GM12864 (cell line): Measurements from ENCODE around the gene MATN4.

Source experiments
- DNase-seq: peaks from one replicate; pipeline ENCODE4 v3.0.0-alpha.2; 2011; ENCODE audit warnings: low read depth
- H3K4me3 ChIP-seq: 2 replicates; pipeline ENCODE4 v1.5.1; 2011; ENCODE audit warnings: mild to moderate bottlenecking, low read depth, low read length, control low read depth
- TF ChIP-seq, protein P1 (sequence below): IDR thresholded peaks from 2 replicates; pipeline ENCODE4 v1.5.1; 2011; ENCODE audit warnings: low read depth, mild to moderate bottlenecking, moderate library complexity, low read length, control low read depth, inconsistent platforms; ENCODE audit errors: missing control alignments

The MATN4 gene

DNA sequence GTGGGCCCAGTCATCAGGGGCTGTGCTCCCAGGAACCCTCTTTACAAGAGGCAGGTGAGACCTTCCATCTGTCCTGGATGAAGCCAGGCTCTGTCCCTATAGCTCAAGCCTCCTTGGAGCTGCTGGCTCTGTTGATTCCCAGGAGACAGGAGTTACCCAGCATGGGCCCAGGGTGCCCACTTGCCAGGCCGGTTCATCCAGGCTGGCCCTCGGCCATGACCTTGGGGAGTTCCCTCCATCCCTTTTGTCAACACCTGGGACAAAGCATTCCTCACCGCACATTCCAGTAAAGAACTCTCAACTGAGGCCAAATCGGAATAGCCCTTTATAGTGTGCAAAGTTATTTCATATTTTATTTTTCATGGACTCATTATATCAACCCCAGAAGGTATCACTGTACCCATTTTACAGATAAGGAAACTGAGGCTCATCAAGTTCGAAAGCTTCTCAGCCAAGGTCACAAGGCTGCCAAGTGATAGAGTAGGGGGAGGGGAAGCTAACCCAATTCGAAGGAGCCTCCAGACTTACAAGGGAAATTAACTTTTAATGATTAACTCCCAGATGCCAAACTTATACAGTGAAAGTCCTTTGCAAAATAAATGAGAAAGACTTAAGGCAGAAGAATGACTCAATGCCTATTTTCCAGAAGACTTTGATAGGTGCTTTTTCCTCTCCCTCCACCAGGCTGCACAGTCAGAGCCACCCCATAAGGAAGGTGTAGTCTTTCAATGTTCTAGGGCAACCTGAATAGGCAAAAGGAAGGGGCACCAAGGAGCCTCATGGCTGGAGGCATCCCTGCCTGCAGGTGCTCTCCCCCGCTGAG lies 21.6 kb upstream of the MATN4 start:
- no peak for DNase-seq
- no peak overlapping the region for H3K4me3 ChIP-seq
- TF ChIP-seq, protein P1, sequence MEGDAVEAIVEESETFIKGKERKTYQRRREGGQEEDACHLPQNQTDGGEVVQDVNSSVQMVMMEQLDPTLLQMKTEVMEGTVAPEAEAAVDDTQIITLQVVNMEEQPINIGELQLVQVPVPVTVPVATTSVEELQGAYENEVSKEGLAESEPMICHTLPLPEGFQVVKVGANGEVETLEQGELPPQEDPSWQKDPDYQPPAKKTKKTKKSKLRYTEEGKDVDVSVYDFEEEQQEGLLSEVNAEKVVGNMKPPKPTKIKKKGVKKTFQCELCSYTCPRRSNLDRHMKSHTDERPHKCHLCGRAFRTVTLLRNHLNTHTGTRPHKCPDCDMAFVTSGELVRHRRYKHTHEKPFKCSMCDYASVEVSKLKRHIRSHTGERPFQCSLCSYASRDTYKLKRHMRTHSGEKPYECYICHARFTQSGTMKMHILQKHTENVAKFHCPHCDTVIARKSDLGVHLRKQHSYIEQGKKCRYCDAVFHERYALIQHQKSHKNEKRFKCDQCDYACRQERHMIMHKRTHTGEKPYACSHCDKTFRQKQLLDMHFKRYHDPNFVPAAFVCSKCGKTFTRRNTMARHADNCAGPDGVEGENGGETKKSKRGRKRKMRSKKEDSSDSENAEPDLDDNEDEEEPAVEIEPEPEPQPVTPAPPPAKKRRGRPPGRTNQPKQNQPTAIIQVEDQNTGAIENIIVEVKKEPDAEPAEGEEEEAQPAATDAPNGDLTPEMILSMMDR = no peak

- TF ChIP-seq, protein P1 = no peak
- no peak overlapping the region for H3K4me3 ChIP-seq
- no peak for DNase-seq
Observed at GRCh38 chr20:45328451-45328850, 20.4 kb upstream of the MATN4 start.

GRCh38 chr20:45325371-45325770 lies 17.3 kb upstream of the MATN4 start:
- H3K4me3 ChIP-seq = no peak overlapping the region
- no peak for DNase-seq
- TF ChIP-seq, protein P1 = no peak

GRCh38 chr20:45323731-45324130 lies 15.6 kb upstream of the MATN4 start:
- no peak for DNase-seq
- TF ChIP-seq, protein P1 = no peak

GRCh38 chr20:45322952-45323383 lies 14.9 kb upstream of the MATN4 start:
- H3K4me3 ChIP-seq = no peak overlapping the region
- TF ChIP-seq, protein P1 = peak; percentile 25
- DNase-seq = no peak

More at GRCh38 chr20:45323731-45324130, 15.6 kb upstream of the MATN4 start:
- H3K4me3 ChIP-seq = no peak overlapping the region

GRCh38 chr20:45320948-45321595 lies 13.0 kb upstream of the MATN4 start:
- DNase-seq = peak; percentile 56
- TF ChIP-seq, protein P1 = no peak
- H3K4me3 ChIP-seq = no peak overlapping the region

- no peak for DNase-seq
- TF ChIP-seq, protein P1 = no peak
- H3K4me3 ChIP-seq = no peak overlapping the region
Observed at GRCh38 chr20:45318948-45319347, 10.8 kb upstream of the MATN4 start.
